ENCODE data around the gene KANK3.
"Not testable (repeated sequence)": the region's sequence is repeated elsewhere in the genome, so short reads cannot be mapped to it uniquely, and the experiment has no call there.

GRCh38 chr19:8276508-8276907 lies 66.6 kb downstream of the KANK3 start:
- TF ChIP-seq RFX5 (IDR thresholded peaks at IDR 0.05); CTCF (IDR thresholded peaks at IDR 0.05); MAZ (IDR thresholded peaks at IDR 0.05; ENCODE audit: borderline replicate concordance, low read depth, low read length); CHD2 (IDR thresholded peaks at IDR 0.05; ENCODE audit: low read length, partially characterized antibody); USF2 (IDR thresholded peaks at IDR 0.05); EP300 (IDR thresholded peaks at IDR 0.05); POLR2A (IDR thresholded peaks at IDR 0.05; ENCODE audit: low read length): not testable (repeated sequence)
